ENCODE data around the gene ZNF107.

DNA sequence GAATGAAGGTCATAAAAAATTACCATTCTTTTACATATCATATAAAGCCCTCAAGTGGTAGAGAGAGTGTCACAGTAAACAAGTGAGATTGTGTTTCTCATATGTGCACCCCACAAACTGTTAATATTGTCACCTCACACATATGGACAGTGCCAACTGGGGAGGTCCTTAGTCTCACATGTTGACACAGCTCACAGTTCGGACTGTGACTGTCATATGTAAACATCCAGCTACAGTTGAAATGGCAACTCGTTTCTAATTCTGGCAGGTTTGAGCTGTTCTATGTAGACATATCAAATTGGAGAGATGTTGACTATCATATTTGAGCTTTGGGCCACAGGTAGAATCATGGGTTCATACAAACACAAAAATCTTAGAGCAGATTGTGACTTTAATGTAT lies 39.4 kb upstream of the ZNF107 start:
- TF ChIP-seq EZH2 (IDR thresholded peaks at IDR 0.05; ENCODE audit: borderline replicate concordance, low read length), result no peak
- TF ChIP-seq, protein P1, sequence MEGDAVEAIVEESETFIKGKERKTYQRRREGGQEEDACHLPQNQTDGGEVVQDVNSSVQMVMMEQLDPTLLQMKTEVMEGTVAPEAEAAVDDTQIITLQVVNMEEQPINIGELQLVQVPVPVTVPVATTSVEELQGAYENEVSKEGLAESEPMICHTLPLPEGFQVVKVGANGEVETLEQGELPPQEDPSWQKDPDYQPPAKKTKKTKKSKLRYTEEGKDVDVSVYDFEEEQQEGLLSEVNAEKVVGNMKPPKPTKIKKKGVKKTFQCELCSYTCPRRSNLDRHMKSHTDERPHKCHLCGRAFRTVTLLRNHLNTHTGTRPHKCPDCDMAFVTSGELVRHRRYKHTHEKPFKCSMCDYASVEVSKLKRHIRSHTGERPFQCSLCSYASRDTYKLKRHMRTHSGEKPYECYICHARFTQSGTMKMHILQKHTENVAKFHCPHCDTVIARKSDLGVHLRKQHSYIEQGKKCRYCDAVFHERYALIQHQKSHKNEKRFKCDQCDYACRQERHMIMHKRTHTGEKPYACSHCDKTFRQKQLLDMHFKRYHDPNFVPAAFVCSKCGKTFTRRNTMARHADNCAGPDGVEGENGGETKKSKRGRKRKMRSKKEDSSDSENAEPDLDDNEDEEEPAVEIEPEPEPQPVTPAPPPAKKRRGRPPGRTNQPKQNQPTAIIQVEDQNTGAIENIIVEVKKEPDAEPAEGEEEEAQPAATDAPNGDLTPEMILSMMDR (IDR thresholded peaks at IDR 0.05; ENCODE audit: low read length), result no peak
